ENCODE measurements around the gene PFKFB1. TPM values are rescaled to one million over a fixed set of nuclear protein-coding genes. Genes with fewer than 3 reads are reported as not detected.

Gene PFKFB1
- total RNA-seq, 1 donor, result not detected

GRCh38 chrX:55005256-55005655 is 11.3 kb upstream of the PFKFB1 start:
- Histone ChIP-seq H4K20me1 (ENCODE audit: insufficient read depth, low read length) (peaks cover 13% of the 10 kb centered on the region), H3K79me2 (ENCODE audit: insufficient read depth, low read length) (peaks cover 12% of the 10 kb centered on the region), H3K9me3 (ENCODE audit: low read depth, low read length) (no peaks in the 10 kb centered on the region), H3K27ac (ENCODE audit: low read depth, low read length) (no peak overlapping the region), H3K4me2 (ENCODE audit: insufficient read depth, low read length) (no peak overlapping the region), H3K27me3 (ENCODE audit: insufficient read depth, low read length) (no peaks in the 10 kb centered on the region), H3K4me1 (ENCODE audit: insufficient read depth, low read length) (peaks cover 26% of the 10 kb centered on the region), H2AFZ (ENCODE audit: low read length) (no peak overlapping the region), H3K4me3 (ENCODE audit: insufficient read depth, low read length) (no peak overlapping the region), H3K36me3 (ENCODE audit: insufficient read depth, low read length) (peaks cover 11% of the 10 kb centered on the region)
- TF ChIP-seq CTCF (IDR thresholded peaks at IDR 0.05; ENCODE audit: extremely low read depth, low read depth, low read length), result no peak
- DNase-seq (ENCODE audit: insufficient read length, low spot score, missing footprints), result peak; percentile 62

GRCh38 chrX:55004231-55004630 is 10.2 kb upstream of the PFKFB1 start:
- H3K9me3 ChIP-seq (ENCODE audit: low read depth, low read length), result no peaks in the 10 kb centered on the region
- H3K27me3 ChIP-seq (ENCODE audit: insufficient read depth, low read length), result no peaks in the 10 kb centered on the region
- H4K20me1 ChIP-seq (ENCODE audit: insufficient read depth, low read length), result peaks cover 13% of the 10 kb centered on the region
- no peak overlapping the region for H3K27ac ChIP-seq (ENCODE audit: low read depth, low read length)
- no peak overlapping the region for H2AFZ ChIP-seq (ENCODE audit: low read length)
- peaks cover 28% of the 10 kb centered on the region for H3K4me1 ChIP-seq (ENCODE audit: insufficient read depth, low read length)
- no peak for TF ChIP-seq CTCF (IDR thresholded peaks at IDR 0.05; ENCODE audit: extremely low read depth, low read depth, low read length)
- H3K4me2 ChIP-seq (ENCODE audit: insufficient read depth, low read length), result no peak overlapping the region
- H3K4me3 ChIP-seq (ENCODE audit: insufficient read depth, low read length), result no peak overlapping the region
- H3K79me2 ChIP-seq (ENCODE audit: insufficient read depth, low read length), result peaks cover 13% of the 10 kb centered on the region
- peaks cover 11% of the 10 kb centered on the region for H3K36me3 ChIP-seq (ENCODE audit: insufficient read depth, low read length)
- no peak for DNase-seq (ENCODE audit: insufficient read length, low spot score, missing footprints)

- DNase-seq (ENCODE audit: insufficient read length, low spot score, missing footprints), result peak; percentile 88
- Histone ChIP-seq H3K79me2 (ENCODE audit: insufficient read depth, low read length) (peaks cover 13% of the 10 kb centered on the region), H4K20me1 (ENCODE audit: insufficient read depth, low read length) (peaks cover 5% of the 10 kb centered on the region), H2AFZ (ENCODE audit: low read length) (peak within 1 kb of the TSS; percentile 86), H3K9me3 (ENCODE audit: low read depth, low read length) (no peaks in the 10 kb centered on the region), H3K4me3 (ENCODE audit: insufficient read depth, low read length) (peak within 1 kb of the TSS; percentile 84), H3K27ac (ENCODE audit: low read depth, low read length) (peak within 1 kb of the TSS; percentile 96), H3K4me2 (ENCODE audit: insufficient read depth, low read length) (peak within 1 kb of the TSS; percentile 91), H3K27me3 (ENCODE audit: insufficient read depth, low read length) (peaks cover 3% of the 10 kb centered on the region), H3K36me3 (ENCODE audit: insufficient read depth, low read length) (peaks cover 7% of the 10 kb centered on the region), H3K4me1 (ENCODE audit: insufficient read depth, low read length) (peaks cover 12% of the 10 kb centered on the region)
- no peak for TF ChIP-seq CTCF (IDR thresholded peaks at IDR 0.05; ENCODE audit: extremely low read depth, low read depth, low read length)
Observed at GRCh38 chrX:54999717-55000598, 6.0 kb upstream of the PFKFB1 start, which contains the start of gene APEX2. APEX2 (plus strand) TSS chrX:55000363; CDS start chrX:55000423, 60 bp downstream.

GRCh38 chrX:54995621-54996020 is 1.6 kb upstream of the PFKFB1 start:
- Histone ChIP-seq H2AFZ (ENCODE audit: low read length) (no peak overlapping the region), H3K79me2 (ENCODE audit: insufficient read depth, low read length) (peaks cover 4% of the 10 kb centered on the region), H4K20me1 (ENCODE audit: insufficient read depth, low read length) (no peaks in the 10 kb centered on the region), H3K9me3 (ENCODE audit: low read depth, low read length) (no peaks in the 10 kb centered on the region), H3K4me1 (ENCODE audit: insufficient read depth, low read length) (peaks cover 5% of the 10 kb centered on the region), H3K4me3 (ENCODE audit: insufficient read depth, low read length) (no peak overlapping the region), H3K27me3 (ENCODE audit: insufficient read depth, low read length) (peaks cover 10% of the 10 kb centered on the region), H3K36me3 (ENCODE audit: insufficient read depth, low read length) (no peaks in the 10 kb centered on the region), H3K27ac (ENCODE audit: low read depth, low read length) (no peak overlapping the region), H3K4me2 (ENCODE audit: insufficient read depth, low read length) (no peak overlapping the region)
- TF ChIP-seq CTCF (IDR thresholded peaks at IDR 0.05; ENCODE audit: extremely low read depth, low read depth, low read length), result no peak
- DNase-seq (ENCODE audit: insufficient read length, low spot score, missing footprints), result no peak
